Measurements from ENCODE around the gene RPL41.

- TF ChIP-seq CTCF (conservative IDR thresholded peaks at IDR 0.05; ENCODE audit: low read depth, low read length) (no peak), EZH2 (IDR thresholded peaks at IDR 0.05; ENCODE audit: low read length, unreplicated experiment) (no peak)
Measured at GRCh38 chr12:56159482-56160192, 43.2 kb downstream of the RPL41 start.
